Sigmoid colon (tissue), 7 donors: ENCODE data around the gene SGPP2. TPM values are rescaled to one million over a fixed set of nuclear protein-coding genes. Genes with fewer than 3 reads are reported as not detected.

Source experiments
- DNase-seq: peaks from one replicate; pipeline ENCODE4 v3.0.0-alpha.2; 2019
- H3K27ac ChIP-seq, 4 donors: fragments of 200-600 bp; sonication (generic); one replicate each; pipeline ENCODE4 v1.5.1; 2016 to 2019; ENCODE audit warnings: mild to moderate bottlenecking in 1 of 4
- H3K27me3 ChIP-seq, 3 donors: fragments of 200-600 bp; sonication (generic); one replicate each; pipeline ENCODE4 v1.5.1; 2019; ENCODE audit warnings: mild to moderate bottlenecking in 1 of 3
- H3K36me3 ChIP-seq, 4 donors: fragments of 200-600 bp; sonication (generic); one replicate each; pipeline ENCODE4 v1.5.1; 2016 to 2019
- H3K4me1 ChIP-seq, 4 donors: fragments of 200-600 bp; sonication (generic); one replicate each; pipeline ENCODE4 v1.5.1; 2017 to 2019
- H3K4me3 ChIP-seq, 4 donors: fragments of 200-600 bp; sonication (generic); one replicate each; pipeline ENCODE4 v1.5.1; 2017 to 2019; ENCODE audit warnings: mild to moderate bottlenecking in 2 of 4, moderate library complexity in 1 of 4
- H3K9me3 ChIP-seq, 4 donors: fragments of 200-600 bp in 3 of 4; sonication (generic) in 3 of 4; one replicate each; pipeline versions ENCODE4 v1.5.1 to v1.6.1; 2013 to 2019
- EP300 ChIP-seq, 4 donors: sonication (generic); formaldehyde crosslinking; IDR thresholded peaks; one replicate each; pipeline ENCODE4 v1.6.1; 2017; ENCODE audit warnings: antibody characterized with exemption in 4 of 4
- POLR2A ChIP-seq, 2 donors: fragments of 450-650 bp; IDR thresholded peaks; one replicate each; pipeline ENCODE4 v1.6.1; 2016; ENCODE audit warnings: antibody characterized with exemption in 2 of 2, mild to moderate bottlenecking in 2 of 2, moderate library complexity in 2 of 2
- POLR2AphosphoS5 ChIP-seq, 4 donors: sonication (generic); formaldehyde crosslinking; IDR thresholded peaks; one replicate each; pipeline ENCODE4 v1.6.1; 2017; ENCODE audit warnings: antibody characterized with exemption in 4 of 4
- WGBS, 2 donors: extraction: QIAGEN DNeasy Blood & Tissue Kit; methylation state at CpG; one replicate each; pipeline ENCODE4 v1.1.7; 2013; 5-methylcytosine and 5-hydroxymethylcytosine counted together
- intact Hi-C: fragments of 100-400 bp; cut with DNase I; formaldehyde crosslinking; loops from one replicate; pipeline ENCODE4 v1.15.1; 2023
- polyA plus RNA-seq, 3 donors: library from polyadenylated mRNA; stranded (reverse); fragments of 200-250 nt; gene quantifications; one replicate each; pipeline ENCODE4 v1.2.3, GENCODE V29; 2013
- total RNA-seq, 4 donors: library from RNA; depleted of rRNA; stranded (reverse); fragments of >200 nt; gene quantifications; one replicate each; pipeline ENCODE4 v1.1.0, GENCODE V29; 2016
- TF ChIP-seq, protein P1 (sequence below), 4 experiments: fragments of 450-650 bp in 3 of 4; fragments of 200-600 bp in 1 of 4; IDR thresholded peaks; one replicate each; pipeline ENCODE4 v1.5.1; 2016 to 2019; ENCODE audit warnings: antibody characterized with exemption in 4 of 4, mild to moderate bottlenecking in 3 of 4, moderate library complexity in 2 of 4
- donor health status: healthy with polysubstance abuse.
- donor health status: Bipolar disorder and iron deficiency.
- donor health status: healthy.

Gene SGPP2
- total and polyA plus RNA-seq, 7 donors = 0.49 to 25.1 (median 1.1) TPM

DNA sequence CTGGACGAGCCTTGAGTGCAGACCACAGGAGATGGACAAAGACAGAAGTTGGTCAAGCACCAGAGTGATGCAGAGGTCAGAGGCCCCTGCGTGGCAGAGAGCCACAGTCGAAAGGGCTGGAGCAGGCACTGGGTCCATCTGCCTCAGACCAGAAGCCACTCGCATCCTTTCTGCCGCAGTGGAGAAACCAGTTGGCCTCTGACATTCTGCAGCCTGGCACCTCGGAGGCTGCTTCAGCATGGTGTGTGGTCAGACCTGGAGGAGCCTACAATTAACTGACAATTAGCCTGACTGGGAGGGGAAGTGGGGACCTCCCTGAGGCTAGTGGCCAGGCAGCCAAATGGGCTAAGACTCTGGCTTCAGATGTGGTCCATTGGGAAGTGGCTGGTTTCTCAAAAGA is 111.1 kb downstream of the SGPP2 start:
- no peak overlapping the region for H3K27ac ChIP-seq
- H3K36me3 ChIP-seq = no peaks in the 10 kb centered on the region
- no peaks in the 10 kb centered on the region for H3K4me1 ChIP-seq
- DNase-seq = no peak
- H3K4me3 ChIP-seq = no peak overlapping the region
- TF ChIP-seq POLR2AphosphoS5 (IDR thresholded peaks at IDR 0.05) = no peak
- TF ChIP-seq, protein P1, sequence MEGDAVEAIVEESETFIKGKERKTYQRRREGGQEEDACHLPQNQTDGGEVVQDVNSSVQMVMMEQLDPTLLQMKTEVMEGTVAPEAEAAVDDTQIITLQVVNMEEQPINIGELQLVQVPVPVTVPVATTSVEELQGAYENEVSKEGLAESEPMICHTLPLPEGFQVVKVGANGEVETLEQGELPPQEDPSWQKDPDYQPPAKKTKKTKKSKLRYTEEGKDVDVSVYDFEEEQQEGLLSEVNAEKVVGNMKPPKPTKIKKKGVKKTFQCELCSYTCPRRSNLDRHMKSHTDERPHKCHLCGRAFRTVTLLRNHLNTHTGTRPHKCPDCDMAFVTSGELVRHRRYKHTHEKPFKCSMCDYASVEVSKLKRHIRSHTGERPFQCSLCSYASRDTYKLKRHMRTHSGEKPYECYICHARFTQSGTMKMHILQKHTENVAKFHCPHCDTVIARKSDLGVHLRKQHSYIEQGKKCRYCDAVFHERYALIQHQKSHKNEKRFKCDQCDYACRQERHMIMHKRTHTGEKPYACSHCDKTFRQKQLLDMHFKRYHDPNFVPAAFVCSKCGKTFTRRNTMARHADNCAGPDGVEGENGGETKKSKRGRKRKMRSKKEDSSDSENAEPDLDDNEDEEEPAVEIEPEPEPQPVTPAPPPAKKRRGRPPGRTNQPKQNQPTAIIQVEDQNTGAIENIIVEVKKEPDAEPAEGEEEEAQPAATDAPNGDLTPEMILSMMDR (IDR thresholded peaks at IDR 0.05) = no peak
- no peak for TF ChIP-seq POLR2A (IDR thresholded peaks at IDR 0.05)
- TF ChIP-seq EP300 (IDR thresholded peaks at IDR 0.05) = no peak
- H3K27me3 ChIP-seq = no peaks in the 10 kb centered on the region
- 81 to 93% methylated on average over 6 of the region's 6 CpGs for WGBS, 2 donors
- no peaks in the 10 kb centered on the region for H3K9me3 ChIP-seq
- intact Hi-C loops = no loop called here

DNA sequence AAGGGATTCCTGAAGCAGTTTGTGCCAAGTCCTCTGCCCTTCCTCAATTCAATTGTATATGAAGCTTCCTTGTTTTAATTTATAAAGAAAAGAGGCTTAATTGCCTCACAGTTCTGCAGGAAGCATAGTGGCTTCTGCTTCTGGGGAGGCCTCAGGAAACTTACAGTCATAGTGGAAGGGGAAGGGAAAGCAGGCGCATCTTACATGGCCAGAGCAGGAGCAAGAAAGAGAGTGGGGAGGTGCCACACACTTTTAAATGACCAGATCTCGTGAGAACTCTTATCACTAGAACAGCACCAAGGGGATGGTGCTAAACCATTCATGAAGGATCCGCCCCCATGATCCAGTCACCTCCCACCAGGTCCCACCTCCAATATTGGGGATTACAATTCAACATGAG is 114.2 kb downstream of the SGPP2 start:
- Histone ChIP-seq H3K4me3 (no peak overlapping the region), H3K27me3 (no peaks in the 10 kb centered on the region), H3K36me3 (no peaks in the 10 kb centered on the region), H3K4me1 (no peaks in the 10 kb centered on the region), H3K27ac (no peak overlapping the region), H3K9me3 (no peaks in the 10 kb centered on the region)
- no peak for TF ChIP-seq POLR2AphosphoS5 (IDR thresholded peaks at IDR 0.05)
- TF ChIP-seq EP300 (IDR thresholded peaks at IDR 0.05) = no peak
- TF ChIP-seq, protein P1 (IDR thresholded peaks at IDR 0.05) = no peak
- TF ChIP-seq POLR2A (IDR thresholded peaks at IDR 0.05) = no peak
- WGBS, 2 donors = 85 to 92% methylated on average over 3 of the region's 3 CpGs
- no peak for DNase-seq
- intact Hi-C loops = no loop called here

DNA sequence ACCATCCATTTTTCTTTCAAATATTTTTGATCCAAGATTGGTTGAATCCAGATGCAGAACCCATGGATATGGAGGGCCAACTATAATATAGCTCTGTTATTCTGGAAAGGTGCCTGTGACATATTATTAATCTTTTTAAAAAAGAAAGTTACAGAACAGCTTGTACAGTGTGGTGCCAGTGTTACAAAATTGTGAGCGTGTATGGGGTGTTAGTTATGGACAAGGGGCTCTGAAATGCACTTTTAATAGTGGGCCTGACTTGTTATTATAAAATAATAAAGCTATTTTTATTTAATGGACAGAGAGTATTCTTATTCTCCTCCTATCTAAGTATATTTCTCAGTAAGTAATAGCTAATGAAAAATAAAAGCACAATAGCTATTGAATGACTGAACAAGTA is 120.3 kb downstream of the SGPP2 start:
- TF ChIP-seq, protein P1 (IDR thresholded peaks at IDR 0.05) = no peak
- TF ChIP-seq POLR2A (IDR thresholded peaks at IDR 0.05) (no peak), EP300 (IDR thresholded peaks at IDR 0.05) (no peak), POLR2AphosphoS5 (IDR thresholded peaks at IDR 0.05) (no peak)
- Histone ChIP-seq H3K4me3 (no peak overlapping the region), H3K36me3 (no peaks in the 10 kb centered on the region), H3K27me3 (no peaks in the 10 kb centered on the region), H3K9me3 (no peaks in the 10 kb centered on the region), H3K4me1 (peaks cover 0 to 47% (median 27%) of the 10 kb centered on the region in 4 donors), H3K27ac (no peak overlapping the region)
- intact Hi-C loops = no loop called here
- WGBS, 2 donors = 91 to 94% methylated on average over 1 of the region's 1 CpG
- no peak for DNase-seq

DNA sequence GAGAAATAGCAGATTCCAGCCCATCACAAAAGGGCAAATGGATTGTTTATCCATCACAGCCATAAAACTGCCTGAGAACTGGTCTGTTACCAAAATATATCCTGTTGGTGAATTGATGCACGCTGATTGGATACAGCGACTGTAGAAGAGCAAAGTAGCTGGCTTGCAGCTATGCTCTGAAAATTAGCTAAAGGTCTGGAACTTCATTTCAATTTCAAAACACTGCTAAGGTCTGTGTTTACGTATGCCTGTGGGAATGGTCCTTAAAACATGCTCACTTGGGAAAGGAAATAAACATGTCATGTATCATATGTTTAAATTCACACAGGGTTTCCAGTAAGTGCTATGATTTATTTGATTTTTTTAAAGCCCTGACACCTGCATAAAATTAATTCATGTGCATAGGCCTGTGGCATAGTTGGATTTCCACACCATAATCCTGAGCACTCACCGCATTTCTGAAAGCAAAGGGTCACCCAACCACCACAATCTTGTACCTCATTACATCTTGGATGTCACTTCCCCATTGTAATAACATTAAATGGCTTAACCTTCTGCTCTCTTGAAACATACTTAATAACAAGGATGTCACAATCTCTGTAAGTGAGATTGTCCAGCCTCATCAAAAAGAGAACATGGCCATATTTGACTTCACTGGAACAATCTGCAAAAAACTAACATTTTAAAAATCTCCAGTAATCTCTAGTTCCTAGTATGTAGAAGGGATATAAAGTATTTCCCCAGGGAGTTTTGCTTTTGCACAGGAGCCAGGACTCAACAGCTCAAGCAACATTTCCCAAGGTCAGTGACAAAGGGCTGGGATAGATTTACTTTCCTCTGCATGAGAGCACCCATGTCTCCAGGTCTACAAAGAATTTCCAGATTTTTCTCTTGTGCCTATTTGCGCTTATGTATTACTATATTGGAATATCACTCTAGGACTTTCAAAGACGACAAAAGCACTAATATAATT is 121.8 kb downstream of the SGPP2 start:
- Histone ChIP-seq H3K27me3 (no peaks in the 10 kb centered on the region), H3K4me3 (no peak overlapping the region), H3K9me3 (no peaks in the 10 kb centered on the region), H3K27ac (peak overlapping the region in 1 of 4 donors; percentile 53), H3K36me3 (no peaks in the 10 kb centered on the region), H3K4me1 (peaks cover 0 to 47% (median 27%) of the 10 kb centered on the region in 4 donors)
- WGBS, 2 donors = 66 to 79% methylated on average over 6 of the region's 6 CpGs
- intact Hi-C loops = no loop called here
- TF ChIP-seq POLR2AphosphoS5 (IDR thresholded peaks at IDR 0.05) (peak; percentile 46 to 78 (median 61)), EP300 (IDR thresholded peaks at IDR 0.05) (peak in 1 of 4 donors; percentile 17)
- TF ChIP-seq, protein P1 (IDR thresholded peaks at IDR 0.05) = no peak
- no peak for DNase-seq
